ENCODE measurements around the gene GIT1. TPM values are rescaled to one million over a fixed set of nuclear protein-coding genes. Genes with fewer than 3 reads are reported as not detected.

Gene GIT1
- total and polyA plus RNA-seq, 2 of the 13 experiments (the other 11 are each of a cell fraction or from before 2014, with no cell fraction given): 14.2 to 30.8 TPM

DNA sequence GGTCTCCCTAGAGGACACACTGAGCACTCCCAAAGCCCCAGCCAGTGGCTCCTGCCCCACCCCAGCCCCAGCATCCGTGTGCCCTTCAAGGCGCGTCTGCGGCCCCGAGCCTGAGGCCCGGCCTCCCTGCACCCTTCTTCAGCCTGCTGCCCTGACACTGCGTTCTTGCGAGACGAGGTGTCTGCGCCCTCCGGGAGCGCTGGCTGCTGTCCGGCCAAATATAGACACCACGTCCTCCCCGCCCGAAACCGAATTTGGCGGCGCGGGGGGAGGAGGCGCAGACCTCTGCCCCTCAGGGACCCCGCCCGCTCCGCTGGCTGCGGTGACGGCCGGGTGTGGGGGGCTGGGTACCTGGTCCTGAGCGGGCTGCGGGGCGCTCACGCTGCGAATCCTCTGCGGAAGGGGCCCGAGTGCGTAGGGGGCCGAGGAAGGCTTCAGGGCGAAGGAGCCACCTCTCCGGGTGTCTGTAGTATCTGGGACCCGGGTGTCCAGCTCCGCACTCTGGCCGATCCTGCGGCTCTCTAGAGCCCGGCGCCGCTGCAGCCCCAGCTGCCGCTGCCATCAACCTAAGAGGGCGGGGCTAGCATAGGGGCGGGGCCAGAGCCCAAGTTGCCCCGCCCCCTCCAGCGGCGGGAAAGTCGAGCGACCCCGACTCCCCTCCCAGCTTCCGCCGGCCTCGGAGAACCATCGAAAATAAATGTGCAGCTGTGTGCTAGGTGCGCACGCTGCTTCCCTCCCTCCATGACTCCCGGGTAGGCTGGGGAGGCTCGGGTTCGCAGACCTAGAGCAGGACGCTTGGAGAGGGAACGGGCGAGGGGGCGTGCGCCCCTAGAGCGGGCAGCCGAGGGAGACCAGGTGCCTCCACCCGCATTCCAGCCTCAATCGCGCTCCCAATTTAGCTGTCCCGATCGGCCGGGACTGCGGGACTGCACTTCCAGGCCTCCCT lies 33.2 kb upstream of the GIT1 start, which contains the start of gene CORO6 (continued):
- TF ChIP-seq RAD21 (CRISPR knock-in tag; IDR thresholded peaks at IDR 0.05): 0 out of 2 replicates have a peak, but pooled peaks have one; percentile 12
- no peak for TF ChIP-seq ZNF703 (CRISPR knock-in tag; IDR thresholded peaks at IDR 0.05; ENCODE audit: borderline replicate concordance)
- no peak; the same call in 1 of the 2 replicates for TF ChIP-seq MTF2 (CRISPR knock-in tag; IDR thresholded peaks at IDR 0.05; ENCODE audit: borderline replicate concordance)
- TF ChIP-seq, protein P1, sequence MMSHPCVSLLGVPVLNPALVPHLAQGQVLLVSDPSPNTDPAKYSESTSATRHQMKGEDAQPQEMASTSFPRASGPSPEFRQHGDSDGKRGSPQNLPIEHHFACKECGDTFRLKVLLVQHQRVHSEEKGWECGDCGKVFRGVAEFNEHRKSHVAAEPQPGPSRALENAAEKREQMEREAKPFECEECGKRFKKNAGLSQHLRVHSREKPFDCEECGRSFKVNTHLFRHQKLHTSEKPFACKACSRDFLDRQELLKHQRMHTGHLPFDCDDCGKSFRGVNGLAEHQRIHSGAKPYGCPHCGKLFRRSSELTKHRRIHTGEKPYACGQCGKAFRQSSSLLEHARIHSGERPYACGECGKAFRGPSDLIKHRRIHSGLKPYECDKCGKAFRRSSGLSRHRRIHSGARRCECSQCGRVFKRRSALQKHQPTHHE (CRISPR knock-in tag; IDR thresholded peaks at IDR 0.05; ENCODE audit: borderline replicate concordance): no peak
- no peak for TF ChIP-seq KLF13 (CRISPR knock-in tag; IDR thresholded peaks at IDR 0.05)
- TF ChIP-seq POLR2G (IDR thresholded peaks at IDR 0.05; ENCODE audit: low read depth, low read length): no peak
- TF ChIP-seq, protein P2, sequence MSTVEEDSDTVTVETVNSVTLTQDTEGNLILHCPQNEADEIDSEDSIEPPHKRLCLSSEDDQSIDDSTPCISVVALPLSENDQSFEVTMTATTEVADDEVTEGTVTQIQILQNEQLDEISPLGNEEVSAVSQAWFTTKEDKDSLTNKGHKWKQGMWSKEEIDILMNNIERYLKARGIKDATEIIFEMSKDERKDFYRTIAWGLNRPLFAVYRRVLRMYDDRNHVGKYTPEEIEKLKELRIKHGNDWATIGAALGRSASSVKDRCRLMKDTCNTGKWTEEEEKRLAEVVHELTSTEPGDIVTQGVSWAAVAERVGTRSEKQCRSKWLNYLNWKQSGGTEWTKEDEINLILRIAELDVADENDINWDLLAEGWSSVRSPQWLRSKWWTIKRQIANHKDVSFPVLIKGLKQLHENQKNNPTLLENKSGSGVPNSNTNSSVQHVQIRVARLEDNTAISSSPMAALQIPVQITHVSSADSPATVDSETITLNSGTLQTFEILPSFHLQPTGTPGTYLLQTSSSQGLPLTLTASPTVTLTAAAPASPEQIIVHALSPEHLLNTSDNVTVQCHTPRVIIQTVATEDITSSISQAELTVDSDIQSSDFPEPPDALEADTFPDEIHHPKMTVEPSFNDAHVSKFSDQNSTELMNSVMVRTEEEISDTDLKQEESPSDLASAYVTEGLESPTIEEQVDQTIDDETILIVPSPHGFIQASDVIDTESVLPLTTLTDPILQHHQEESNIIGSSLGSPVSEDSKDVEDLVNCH (CRISPR knock-in tag; IDR thresholded peaks at IDR 0.05): no peak
- TF ChIP-seq, protein P3, sequence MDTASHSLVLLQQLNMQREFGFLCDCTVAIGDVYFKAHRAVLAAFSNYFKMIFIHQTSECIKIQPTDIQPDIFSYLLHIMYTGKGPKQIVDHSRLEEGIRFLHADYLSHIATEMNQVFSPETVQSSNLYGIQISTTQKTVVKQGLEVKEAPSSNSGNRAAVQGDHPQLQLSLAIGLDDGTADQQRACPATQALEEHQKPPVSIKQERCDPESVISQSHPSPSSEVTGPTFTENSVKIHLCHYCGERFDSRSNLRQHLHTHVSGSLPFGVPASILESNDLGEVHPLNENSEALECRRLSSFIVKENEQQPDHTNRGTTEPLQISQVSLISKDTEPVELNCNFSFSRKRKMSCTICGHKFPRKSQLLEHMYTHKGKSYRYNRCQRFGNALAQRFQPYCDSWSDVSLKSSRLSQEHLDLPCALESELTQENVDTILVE (CRISPR knock-in tag; IDR thresholded peaks at IDR 0.05): no peak
- TF ChIP-seq ZNF367 (CRISPR knock-in tag; IDR thresholded peaks at IDR 0.05; ENCODE audit: borderline replicate concordance): no peak
- TF ChIP-seq, protein P4, sequence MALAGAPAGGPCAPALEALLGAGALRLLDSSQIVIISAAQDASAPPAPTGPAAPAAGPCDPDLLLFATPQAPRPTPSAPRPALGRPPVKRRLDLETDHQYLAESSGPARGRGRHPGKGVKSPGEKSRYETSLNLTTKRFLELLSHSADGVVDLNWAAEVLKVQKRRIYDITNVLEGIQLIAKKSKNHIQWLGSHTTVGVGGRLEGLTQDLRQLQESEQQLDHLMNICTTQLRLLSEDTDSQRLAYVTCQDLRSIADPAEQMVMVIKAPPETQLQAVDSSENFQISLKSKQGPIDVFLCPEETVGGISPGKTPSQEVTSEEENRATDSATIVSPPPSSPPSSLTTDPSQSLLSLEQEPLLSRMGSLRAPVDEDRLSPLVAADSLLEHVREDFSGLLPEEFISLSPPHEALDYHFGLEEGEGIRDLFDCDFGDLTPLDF (CRISPR knock-in tag; IDR thresholded peaks at IDR 0.05): peak; percentile 85
- no peak for TF ChIP-seq SMARCC2 (IDR thresholded peaks at IDR 0.05)
- TF ChIP-seq TMF1 (CRISPR knock-in tag; IDR thresholded peaks at IDR 0.05; ENCODE audit: low read depth): 0 out of 2 replicates have a peak, but pooled peaks have one; percentile 17
- 0 out of 2 replicates have a peak, but pooled peaks have one; percentile 22 for TF ChIP-seq AHR (CRISPR knock-in tag; IDR thresholded peaks at IDR 0.05)
- TF ChIP-seq ZNF383 (CRISPR knock-in tag; IDR thresholded peaks at IDR 0.05; ENCODE audit: borderline replicate concordance): no peak
- peak; percentile 58; the same call in 1 of the 2 replicates for TF ChIP-seq KDM2A (CRISPR knock-in tag; IDR thresholded peaks at IDR 0.05; ENCODE audit: borderline replicate concordance, low read depth)
- TF ChIP-seq, protein P5, sequence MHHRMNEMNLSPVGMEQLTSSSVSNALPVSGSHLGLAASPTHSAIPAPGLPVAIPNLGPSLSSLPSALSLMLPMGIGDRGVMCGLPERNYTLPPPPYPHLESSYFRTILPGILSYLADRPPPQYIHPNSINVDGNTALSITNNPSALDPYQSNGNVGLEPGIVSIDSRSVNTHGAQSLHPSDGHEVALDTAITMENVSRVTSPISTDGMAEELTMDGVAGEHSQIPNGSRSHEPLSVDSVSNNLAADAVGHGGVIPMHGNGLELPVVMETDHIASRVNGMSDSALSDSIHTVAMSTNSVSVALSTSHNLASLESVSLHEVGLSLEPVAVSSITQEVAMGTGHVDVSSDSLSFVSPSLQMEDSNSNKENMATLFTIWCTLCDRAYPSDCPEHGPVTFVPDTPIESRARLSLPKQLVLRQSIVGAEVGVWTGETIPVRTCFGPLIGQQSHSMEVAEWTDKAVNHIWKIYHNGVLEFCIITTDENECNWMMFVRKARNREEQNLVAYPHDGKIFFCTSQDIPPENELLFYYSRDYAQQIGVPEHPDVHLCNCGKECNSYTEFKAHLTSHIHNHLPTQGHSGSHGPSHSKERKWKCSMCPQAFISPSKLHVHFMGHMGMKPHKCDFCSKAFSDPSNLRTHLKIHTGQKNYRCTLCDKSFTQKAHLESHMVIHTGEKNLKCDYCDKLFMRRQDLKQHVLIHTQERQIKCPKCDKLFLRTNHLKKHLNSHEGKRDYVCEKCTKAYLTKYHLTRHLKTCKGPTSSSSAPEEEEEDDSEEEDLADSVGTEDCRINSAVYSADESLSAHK (CRISPR knock-in tag; IDR thresholded peaks at IDR 0.05; ENCODE audit: borderline replicate concordance): no peak
- peak; percentile 48; the same call in 1 of the 2 replicates for TF ChIP-seq NFKB2 (CRISPR knock-in tag; IDR thresholded peaks at IDR 0.05; ENCODE audit: borderline replicate concordance)
- no peak for TF ChIP-seq ZSCAN30 (CRISPR knock-in tag; IDR thresholded peaks at IDR 0.05)
- no peak for TF ChIP-seq RFX5 (IDR thresholded peaks at IDR 0.05; ENCODE audit: low read depth, low read length)
- TF ChIP-seq HDAC1 (CRISPR knock-in tag; IDR thresholded peaks at IDR 0.05): peak; percentile 52; the same call in 1 of the 2 replicates
- peak; percentile 36; the same call in 1 of the 2 replicates for TF ChIP-seq DMAP1 (CRISPR knock-in tag; IDR thresholded peaks at IDR 0.05)
